H1 (cell line): ENCODE measurements around the gene CD244. TPM values are rescaled to one million over a fixed set of nuclear protein-coding genes. Genes with fewer than 3 reads are reported as not detected.

ENCODE experiments used
- CTCF ChIA-PET: fragments of 300-600 bp; sonication (Branson Sonifier 250); formaldehyde crosslinking; loops from one replicate; lab custom pipeline; 2021; ENCODE audit not compliant: partially characterized antibody; lab: Charles Lee
- POLR2A ChIA-PET: fragments of 300-600 bp; sonication (Branson Sonifier 250); formaldehyde crosslinking; loops from one replicate; lab custom pipeline; 2021; ENCODE audit warnings: inconsistent platforms; ENCODE audit not compliant: partially characterized antibody; lab: Charles Lee
- DNase-seq, 2 experiments: peaks; one replicate each; pipeline versions ENCODE4 v3.0.0 to v3.0.0-alpha.2; 2010 to 2022; ENCODE audit warnings: low spot score in 2 of 2, low read depth in 1 of 2, mixed read lengths in 1 of 2
- FAIRE-seq: peaks from 2 replicates; lab custom pipeline; 2011; peaks lifted over from hg19 to GRCh38; lab: Jason Lieb, UNC
- H2AFZ ChIP-seq: 2 replicates; pipeline ENCODE4 v1.8.1; 2012; ENCODE audit warnings: low read length, inconsistent platforms
- H2AK5ac ChIP-seq: 2 replicates; pipeline ENCODE4 v1.6.1; 2013; ENCODE audit warnings: low read depth, low read length
- H2BK120ac ChIP-seq: replicated peaks from 2 replicates; pipeline ENCODE3; 2013; ENCODE audit warnings: low read depth, low read length, inconsistent platforms
- H2BK12ac ChIP-seq: 2 replicates; pipeline ENCODE4 v1.6.1; 2013; ENCODE audit warnings: low read depth, low read length
- H2BK15ac ChIP-seq: 2 replicates; pipeline ENCODE4 v1.6.1; 2013; ENCODE audit warnings: low read length
- H2BK20ac ChIP-seq: 2 replicates; pipeline ENCODE4 v1.6.1; 2013; ENCODE audit warnings: low read length
- H2BK5ac ChIP-seq: 2 replicates; pipeline ENCODE4 v1.6.1; 2013; ENCODE audit warnings: low read depth, low read length
- H3K14ac ChIP-seq: 2 replicates; pipeline ENCODE4 v1.6.1; 2013; ENCODE audit warnings: inconsistent platforms; ENCODE audit not compliant: insufficient read length
- H3K18ac ChIP-seq: 2 replicates; pipeline ENCODE4 v1.6.1; 2013; ENCODE audit warnings: low read length; ENCODE audit errors: extremely low read depth
- H3K23ac ChIP-seq: 2 replicates; pipeline ENCODE4 v1.6.1; 2013; ENCODE audit warnings: inconsistent platforms; ENCODE audit not compliant: insufficient read length
- H3K23me2 ChIP-seq: 2 replicates; pipeline ENCODE4 v1.6.1; 2013; ENCODE audit warnings: low read depth, low read length
- H3K27ac ChIP-seq: 2 replicates; pipeline ENCODE4 v1.6.1; 2011; ENCODE audit warnings: low read depth, low read length, inconsistent platforms
- H3K27me3 ChIP-seq, 4 experiments: replicated peaks in 1 of 4; 1 replicate in 1 of 4; 2 replicates in 3 of 4; pipeline versions ENCODE4 v1.6.1 to v1.8.1; 2011 to 2013; ENCODE audit warnings: low read length in 3 of 4, mild to moderate bottlenecking in 3 of 4, inconsistent platforms in 2 of 4, mixed read lengths in 2 of 4, moderate library complexity in 1 of 4; ENCODE audit not compliant: control insufficient read depth in 3 of 4, insufficient read depth in 3 of 4; ENCODE audit errors: extremely low read depth in 1 of 4
- H3K36me3 ChIP-seq, 4 experiments: 2 replicates each; pipeline versions ENCODE4 v1.6.1 to v1.8.1; 2011 to 2013; ENCODE audit warnings: mild to moderate bottlenecking in 4 of 4, low read length in 3 of 4, moderate library complexity in 2 of 4, control low read depth in 1 of 4, inconsistent platforms in 1 of 4; ENCODE audit not compliant: insufficient read depth in 4 of 4, control insufficient read depth in 2 of 4
- H3K4ac ChIP-seq: replicated peaks from 2 replicates; pipeline ENCODE3; 2013; ENCODE audit warnings: low read length, low read depth, mixed read lengths, inconsistent platforms; ENCODE audit not compliant: insufficient read length
- H3K4me1 ChIP-seq, 4 experiments: replicated peaks in 1 of 4; 1 replicate in 1 of 4; 2 replicates in 3 of 4; pipeline versions ENCODE4 v1.6.1 to v1.8.1; 2011 to 2013; ENCODE audit warnings: low read length in 3 of 4, inconsistent platforms in 2 of 4, mixed read lengths in 1 of 4; ENCODE audit not compliant: insufficient read depth in 4 of 4, control insufficient read depth in 3 of 4
- H3K4me2 ChIP-seq, 2 experiments: 2 replicates each; pipeline versions ENCODE4 v1.6.1 to v1.8.1; 2011 to 2013; ENCODE audit warnings: low read depth in 2 of 2, low read length in 2 of 2, control low read depth in 1 of 2, inconsistent platforms in 1 of 2, mild to moderate bottlenecking in 1 of 2; ENCODE audit not compliant: insufficient read depth in 1 of 2
- H3K4me3 ChIP-seq, 4 experiments: fragments of 200-600, 300-600 bp in 1 of 4; sonication (generic), shearing (Covaris generic), sonication (Bioruptor Twin) in 1 of 4; 2 replicates each; pipeline versions ENCODE4 v1.5.1 to v1.8.1; 2011 to 2016; ENCODE audit warnings: low read length in 4 of 4, low read depth in 3 of 4, control low read depth in 2 of 4, inconsistent platforms in 2 of 4, mild to moderate bottlenecking in 2 of 4, mixed read lengths in 1 of 4, moderate library complexity in 1 of 4; ENCODE audit not compliant: insufficient read depth in 2 of 4; ENCODE audit errors: extremely low read depth in 1 of 4
- H3K56ac ChIP-seq: replicated peaks from 2 replicates; pipeline ENCODE3; 2013; ENCODE audit warnings: low read depth, mild to moderate bottlenecking, mixed read lengths, low read length, inconsistent platforms; ENCODE audit not compliant: insufficient read length
- H3K79me1 ChIP-seq: 2 replicates; pipeline ENCODE4 v1.6.1; 2013; ENCODE audit warnings: low read depth, low read length, control low read depth
- H3K79me2 ChIP-seq, 2 experiments: 2 replicates each; pipeline versions ENCODE4 v1.6.1 to v1.8.1; 2012 to 2013; ENCODE audit warnings: low read length in 2 of 2, mild to moderate bottlenecking in 2 of 2, inconsistent platforms in 1 of 2; ENCODE audit not compliant: insufficient read depth in 2 of 2, control insufficient read depth in 1 of 2
- H3K9ac ChIP-seq, 4 experiments: replicated peaks in 1 of 4; 1 replicate in 1 of 4; 2 replicates in 3 of 4; pipeline versions ENCODE4 v1.6.1 to v1.8.1; 2011 to 2013; ENCODE audit warnings: low read depth in 3 of 4, low read length in 3 of 4, control low read depth in 2 of 4, mild to moderate bottlenecking in 2 of 4, moderate library complexity in 2 of 4, inconsistent platforms in 1 of 4; ENCODE audit errors: extremely low read depth in 1 of 4
- H3K9me3 ChIP-seq, 2 experiments: 2 replicates each; pipeline versions ENCODE4 v1.6.1 to v1.8.1; 2012 to 2013; ENCODE audit warnings: mild to moderate bottlenecking in 2 of 2, moderate library complexity in 2 of 2, control low read depth in 1 of 2, inconsistent platforms in 1 of 2, low read depth in 1 of 2, low read length in 1 of 2, mixed read lengths in 1 of 2; ENCODE audit not compliant: insufficient read depth in 2 of 2
- H4K20me1 ChIP-seq, 2 experiments: replicated peaks in 1 of 2; 2 replicates each; pipeline versions ENCODE3 to v1.8.1; 2011 to 2013; ENCODE audit warnings: inconsistent platforms in 2 of 2, low read length in 2 of 2, mild to moderate bottlenecking in 1 of 2; ENCODE audit not compliant: insufficient read depth in 2 of 2, control insufficient read depth in 1 of 2
- H4K5ac ChIP-seq: 2 replicates; pipeline ENCODE4 v1.6.1; 2013; ENCODE audit warnings: low read length, low read depth, mixed read lengths, inconsistent platforms; ENCODE audit not compliant: insufficient read length
- H4K8ac ChIP-seq: 2 replicates; pipeline ENCODE4 v1.8.0; 2013; ENCODE audit warnings: mild to moderate bottlenecking, moderate library complexity, low read length, inconsistent platforms; ENCODE audit not compliant: insufficient read depth; ENCODE audit errors: extremely low read depth
- H4K91ac ChIP-seq: replicated peaks from 2 replicates; pipeline ENCODE3; 2013; ENCODE audit warnings: low read length, mixed read lengths, inconsistent platforms; ENCODE audit not compliant: insufficient read length
- MAX ChIP-seq: IDR thresholded peaks from 2 replicates; pipeline ENCODE4 v1.6.1; 2012; ENCODE audit warnings: inconsistent platforms
- RAD21 ChIP-seq, 2 experiments: IDR thresholded peaks in 1 of 2; conservative IDR thresholded peaks in 1 of 2; 2 replicates each; pipeline ENCODE4 v1.6.1; 2011; ENCODE audit warnings: low read depth in 2 of 2, low read length in 2 of 2, improper control_type of control experiment in 1 of 2, inconsistent platforms in 1 of 2, mild to moderate bottlenecking in 1 of 2, moderate library complexity in 1 of 2
- YY1 ChIP-seq: IDR thresholded peaks from 2 replicates; pipeline ENCODE4 v1.6.1; 2011; ENCODE audit warnings: low read depth, mild to moderate bottlenecking, low read length
- WGBS, 2 experiments: shearing (Covaris generic) in 1 of 2; methylation state at CpG; one replicate each; pipeline versions ENCODE4 v1.1.6 to v1.1.7; 2013 to 2015; ENCODE audit warnings: low lambda C conversion rate in 2 of 2, mixed read lengths in 2 of 2, inconsistent platforms in 1 of 2, low coverage in 1 of 2, missing lambda C conversion rate in 1 of 2; ENCODE audit not compliant: insufficient replicate concordance in 2 of 2, insufficient coverage in 1 of 2, insufficient read length in 1 of 2; ENCODE audit errors: extremely low coverage in 1 of 2, missing lambda C conversion rate in 1 of 2; 5-methylcytosine and 5-hydroxymethylcytosine counted together
- polyA plus RNA-seq, 7 experiments: library from polyadenylated mRNA; depleted of rRNA in 3 of 7; stranded (reverse) in 5 of 7; unstranded in 2 of 7; fragments of >200 nt in 5 of 7; fragments of 200-250 nt in 2 of 7; gene quantifications; 1 replicate in 5 of 7; 2 replicates in 1 of 7; 4 replicates in 1 of 7; pipeline versions ENCODE4 v1.2.1 to v1.2.3, GENCODE V29; 2011 to 2013; ENCODE audit warnings: missing spikeins in 2 of 7, mixed read lengths in 2 of 7
- total RNA-seq: library from RNA; stranded (reverse); fragmentation: NEBNext Ultra II Directional; extraction: Animal tissue kit (Norgen Biotek cat#: 25700); gene quantifications from 2 replicates; pipeline ENCODE4 v1.2.1, GENCODE V29; 2021
- TF ChIP-seq, protein P1 (sequence below), 3 experiments: IDR thresholded peaks; 1 replicate in 2 of 3; 2 replicates in 1 of 3; pipeline versions ENCODE4 v1.5.1 to v1.6.1; 2011; ENCODE audit warnings: low read length in 3 of 3, mild to moderate bottlenecking in 3 of 3, inconsistent platforms in 2 of 3, low read depth in 1 of 3, moderate library complexity in 1 of 3; ENCODE audit not compliant: insufficient read depth in 1 of 3; ENCODE audit errors: control extremely low read depth in 1 of 3

CD244 gene
- total and polyA plus RNA-seq, 2 of the 8 experiments (the other 6 are each of a cell fraction or from before 2014, with no cell fraction given): not detected

DNA sequence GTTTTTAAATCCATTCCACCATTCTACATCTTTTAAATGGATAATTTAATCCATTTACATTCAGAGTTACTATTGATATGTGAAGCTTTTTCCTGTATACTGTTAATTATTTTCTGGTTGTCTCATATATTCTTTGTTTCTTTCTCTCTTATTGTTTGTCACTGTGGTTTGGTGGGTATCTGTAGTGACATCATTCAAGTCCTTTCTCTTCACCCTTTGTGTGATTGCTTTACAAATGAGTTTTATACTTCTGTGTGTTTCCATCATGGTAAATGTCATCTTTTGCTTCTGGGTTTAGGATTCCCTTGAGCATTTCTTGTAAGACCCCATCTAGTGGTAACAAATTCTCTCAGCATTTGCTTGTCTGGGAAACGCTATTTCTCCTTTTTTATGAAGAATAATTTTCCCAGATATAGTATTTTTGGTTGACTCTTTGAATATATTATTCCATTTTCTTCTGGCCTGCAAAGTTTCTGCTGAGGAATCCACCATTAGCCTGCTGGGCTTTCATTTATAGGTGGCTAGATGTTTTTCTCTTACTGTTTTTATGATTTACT is 56.5 kb downstream of the CD244 start:
- H2AFZ ChIP-seq: no peak overlapping the region
- CTCF ChIA-PET: interaction anchor here (0.6 to 1.8 kb wide), 10 partner anchors 8 to 162 kb away, joined by 3 to 9 read pairs (median 4); no protein-coding TSS in a partner anchor
- no peak overlapping the region for H2BK20ac ChIP-seq
- H3K18ac ChIP-seq: no peak overlapping the region
- no peaks in the 10 kb centered on the region for H3K9me3 ChIP-seq
- H3K23ac ChIP-seq: no peak overlapping the region
- DNase-seq (no peak), FAIRE-seq (no peak)
- H2BK15ac ChIP-seq: no peak overlapping the region
- WGBS, 2 experiments: 64% methylated on average over 1 of the region's 1 CpG; no CpG with 5 or more reads in 1 of the 2 experiments
- H3K4ac ChIP-seq: no peak overlapping the region
- H2AK5ac ChIP-seq: no peak overlapping the region
- H3K79me2 ChIP-seq: no peaks in the 10 kb centered on the region
- POLR2A ChIA-PET: no interaction called here
- no peak overlapping the region for H4K91ac ChIP-seq
- no peak overlapping the region for H3K4me3 ChIP-seq
- no peak overlapping the region for H3K9ac ChIP-seq
- H3K14ac ChIP-seq: no peak overlapping the region
- H2BK120ac ChIP-seq: no peak overlapping the region
- H4K5ac ChIP-seq: no peak overlapping the region
- H3K4me2 ChIP-seq: no peak overlapping the region
- H4K20me1 ChIP-seq: no peaks in the 10 kb centered on the region
- no peak overlapping the region for H3K27ac ChIP-seq
- H3K56ac ChIP-seq: no peak overlapping the region
- H3K79me1 ChIP-seq: no peaks in the 10 kb centered on the region
- no peak overlapping the region for H2BK12ac ChIP-seq
- no peak overlapping the region for H4K8ac ChIP-seq
- H3K4me1 ChIP-seq: peaks cover 0 to 7% (median 2%) of the 10 kb centered on the region in 4 experiments; a peak in 3 of 7 replicates
- H3K23me2 ChIP-seq: no peaks in the 10 kb centered on the region
- H2BK5ac ChIP-seq: no peak overlapping the region
- no peaks in the 10 kb centered on the region for H3K27me3 ChIP-seq
- H3K36me3 ChIP-seq: no peaks in the 10 kb centered on the region
- TF ChIP-seq MAX: no peak
- TF ChIP-seq RAD21 (IDR thresholded peaks at IDR 0.05 in 1 of 2, conservative IDR thresholded peaks at IDR 0.05 in 1 of 2; ENCODE audit: low read depth in 2 of 2, low read length in 2 of 2): peak in 1 of 2 experiments; percentile 12; a peak in 1 of 4 replicates
- no peak for TF ChIP-seq YY1
- TF ChIP-seq, protein P1, sequence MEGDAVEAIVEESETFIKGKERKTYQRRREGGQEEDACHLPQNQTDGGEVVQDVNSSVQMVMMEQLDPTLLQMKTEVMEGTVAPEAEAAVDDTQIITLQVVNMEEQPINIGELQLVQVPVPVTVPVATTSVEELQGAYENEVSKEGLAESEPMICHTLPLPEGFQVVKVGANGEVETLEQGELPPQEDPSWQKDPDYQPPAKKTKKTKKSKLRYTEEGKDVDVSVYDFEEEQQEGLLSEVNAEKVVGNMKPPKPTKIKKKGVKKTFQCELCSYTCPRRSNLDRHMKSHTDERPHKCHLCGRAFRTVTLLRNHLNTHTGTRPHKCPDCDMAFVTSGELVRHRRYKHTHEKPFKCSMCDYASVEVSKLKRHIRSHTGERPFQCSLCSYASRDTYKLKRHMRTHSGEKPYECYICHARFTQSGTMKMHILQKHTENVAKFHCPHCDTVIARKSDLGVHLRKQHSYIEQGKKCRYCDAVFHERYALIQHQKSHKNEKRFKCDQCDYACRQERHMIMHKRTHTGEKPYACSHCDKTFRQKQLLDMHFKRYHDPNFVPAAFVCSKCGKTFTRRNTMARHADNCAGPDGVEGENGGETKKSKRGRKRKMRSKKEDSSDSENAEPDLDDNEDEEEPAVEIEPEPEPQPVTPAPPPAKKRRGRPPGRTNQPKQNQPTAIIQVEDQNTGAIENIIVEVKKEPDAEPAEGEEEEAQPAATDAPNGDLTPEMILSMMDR (IDR thresholded peaks at IDR 0.05; ENCODE audit: control extremely low read depth in 1 of 3, insufficient read depth in 1 of 3, low read depth in 1 of 3, low read length in 3 of 3): peak in 1 of 3 experiments; percentile 7; a peak in 1 of 4 replicates
- TF ChIP-seq, all 59 proteins: peak for 2
